Trophoblast cell (in vitro differentiated cells and primary cell): ENCODE measurements around the gene EVI5.

Experiments
- DNase-seq, 2 donors: peaks; one replicate each; pipeline ENCODE4 v3.0.0-alpha.2; 2016
- H2AFZ ChIP-seq: 2 replicates; pipeline ENCODE4 v1.6.1; 2013; ENCODE audit warnings: low read length, moderate library complexity, mild to moderate bottlenecking; ENCODE audit not compliant: insufficient read depth, poor library complexity
- H2AK5ac ChIP-seq: 2 replicates; pipeline ENCODE4 v1.6.1; 2013; ENCODE audit warnings: mild to moderate bottlenecking, low read length
- H2BK120ac ChIP-seq: 2 replicates; pipeline ENCODE4 v1.6.1; 2013; ENCODE audit warnings: low read length, mild to moderate bottlenecking, moderate library complexity; ENCODE audit not compliant: insufficient read depth, poor library complexity
- H2BK12ac ChIP-seq: 2 replicates; pipeline ENCODE4 v1.6.1; 2013; ENCODE audit warnings: mild to moderate bottlenecking, low read length, moderate library complexity
- H2BK5ac ChIP-seq: 2 replicates; pipeline ENCODE4 v1.6.1; 2013; ENCODE audit warnings: low read length, low read depth, moderate library complexity, mild to moderate bottlenecking; ENCODE audit not compliant: poor library complexity
- H3K14ac ChIP-seq: 2 replicates; pipeline ENCODE4 v1.6.1; 2013; ENCODE audit warnings: mild to moderate bottlenecking, low read length
- H3K18ac ChIP-seq: 2 replicates; pipeline ENCODE4 v1.6.1; 2013; ENCODE audit warnings: mild to moderate bottlenecking, low read length
- H3K23ac ChIP-seq: 2 replicates; pipeline ENCODE4 v1.6.1; 2013; ENCODE audit warnings: low read length
- H3K27ac ChIP-seq: 2 replicates; pipeline ENCODE4 v1.5.1; 2013; ENCODE audit warnings: low read depth, mild to moderate bottlenecking, inconsistent platforms, low read length, moderate library complexity
- H3K27me3 ChIP-seq: 2 replicates; pipeline ENCODE4 v1.6.1; 2013; ENCODE audit warnings: inconsistent platforms, mild to moderate bottlenecking, low read length, moderate library complexity; ENCODE audit not compliant: insufficient read depth
- H3K36me3 ChIP-seq, 2 experiments: 1 replicate in 1 of 2; 2 replicates in 1 of 2; pipeline ENCODE4 v1.6.1; 2013; ENCODE audit warnings: low read length in 2 of 2, mild to moderate bottlenecking in 2 of 2, moderate library complexity in 1 of 2; ENCODE audit not compliant: insufficient read depth in 2 of 2, control insufficient read depth in 1 of 2
- H3K4ac ChIP-seq: 2 replicates; pipeline ENCODE4 v1.6.1; 2013; ENCODE audit warnings: low read depth, mild to moderate bottlenecking, low read length, moderate library complexity
- H3K4me1 ChIP-seq, 2 experiments: 1 replicate in 1 of 2; 2 replicates in 1 of 2; pipeline ENCODE4 v1.6.1; 2013; ENCODE audit warnings: low read length in 2 of 2, mild to moderate bottlenecking in 2 of 2, moderate library complexity in 1 of 2; ENCODE audit not compliant: insufficient read depth in 2 of 2, control insufficient read depth in 1 of 2
- H3K4me2 ChIP-seq: 2 replicates; pipeline ENCODE4 v1.6.1; 2013; ENCODE audit warnings: inconsistent platforms, mild to moderate bottlenecking, low read length, moderate library complexity
- H3K4me3 ChIP-seq: 2 replicates; pipeline ENCODE4 v1.5.1; 2013; ENCODE audit warnings: mild to moderate bottlenecking, low read depth, low read length, inconsistent platforms
- H3K79me1 ChIP-seq: one replicate; pipeline ENCODE4 v1.6.1; 2013; ENCODE audit warnings: low read length
- H3K79me2 ChIP-seq: 2 replicates; pipeline ENCODE4 v1.6.1; 2013; ENCODE audit warnings: low read length, mild to moderate bottlenecking; ENCODE audit not compliant: control insufficient read depth, insufficient read depth, poor library complexity
- H3K9ac ChIP-seq: 2 replicates; pipeline ENCODE4 v1.6.1; 2013; ENCODE audit warnings: mild to moderate bottlenecking, low read length
- H3K9me3 ChIP-seq: 2 replicates; pipeline ENCODE4 v1.6.1; 2013; ENCODE audit warnings: low read depth, mild to moderate bottlenecking, control low read depth, inconsistent platforms, low read length; ENCODE audit not compliant: insufficient read depth
- H4K12ac ChIP-seq: 2 replicates; pipeline ENCODE4 v1.6.1; 2013; ENCODE audit warnings: low read depth, mild to moderate bottlenecking, low read length, moderate library complexity
- H4K8ac ChIP-seq: 2 replicates; pipeline ENCODE4 v1.6.1; 2013; ENCODE audit warnings: low read depth, mild to moderate bottlenecking, low read length, moderate library complexity
- H4K91ac ChIP-seq: one replicate; pipeline ENCODE4 v1.6.1; 2013; ENCODE audit warnings: low read depth, mild to moderate bottlenecking, low read length, moderate library complexity
- WGBS: extraction: QIAGEN DNeasy Blood & Tissue Kit; methylation state at CpG from one replicate; pipeline ENCODE4 v1.1.7; 2013; ENCODE audit warnings: missing lambda C conversion rate; ENCODE audit not compliant: insufficient read length, insufficient coverage; ENCODE audit errors: extremely low coverage; 5-methylcytosine and 5-hydroxymethylcytosine counted together

Gene EVI5

DNA sequence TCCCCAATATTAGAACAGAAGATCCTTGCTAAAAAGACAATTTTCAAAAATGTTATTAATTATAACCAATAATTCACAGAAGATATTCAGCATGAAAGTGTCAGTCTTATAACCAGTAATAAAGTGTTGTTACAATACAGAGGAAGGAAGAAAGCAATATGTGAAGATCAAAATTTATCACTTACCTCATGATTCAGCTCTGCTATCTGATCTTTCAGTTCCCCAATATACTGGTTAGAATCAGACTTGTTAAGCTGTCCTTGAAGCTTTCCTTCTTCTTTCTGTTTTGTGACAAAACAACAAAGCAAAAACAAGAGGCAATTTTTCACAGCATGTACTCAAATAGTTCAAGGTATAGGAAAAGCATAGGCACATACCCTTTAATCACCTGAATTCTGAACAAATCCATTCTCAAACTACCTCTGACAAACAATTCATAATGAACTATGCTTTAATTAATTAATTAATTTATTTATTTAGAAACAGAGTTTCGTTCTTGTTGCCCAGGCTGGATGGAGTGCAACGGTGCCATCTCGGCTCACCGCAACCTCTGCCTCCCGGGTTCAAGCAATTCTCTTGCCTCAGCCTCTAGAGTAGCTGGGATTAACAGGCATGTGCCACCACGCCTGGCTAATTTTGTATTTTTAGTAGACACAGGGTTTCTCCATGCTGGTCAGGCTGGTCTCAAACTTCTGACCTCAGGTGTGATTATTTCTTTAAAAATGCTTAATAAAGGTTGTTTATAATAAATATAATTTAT is 221.3 kb downstream of the EVI5 start:
- WGBS, result no CpG with 5 or more reads among the region's 6 CpGs

DNA sequence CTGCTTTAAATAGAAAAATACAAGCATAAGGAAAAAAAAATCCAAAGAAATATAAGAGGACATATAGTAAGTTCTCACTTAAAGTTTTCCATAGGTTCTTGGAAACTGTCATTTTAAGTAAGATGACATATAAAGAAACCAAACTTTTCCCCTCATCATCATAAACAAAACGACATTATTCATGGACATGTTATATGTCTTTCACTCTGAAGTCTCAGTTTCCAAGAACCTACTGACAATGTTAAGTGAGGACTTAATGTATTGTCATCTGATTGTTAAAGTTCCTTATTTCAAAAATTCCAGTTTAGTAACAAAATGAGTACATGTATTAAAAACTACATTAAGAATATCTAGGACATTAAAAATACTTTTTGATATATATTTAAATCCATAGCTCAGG is 228.6 kb downstream of the EVI5 start:
- Histone ChIP-seq H3K9me3 (no peaks in the 10 kb centered on the region), H3K9ac (no peak overlapping the region), H4K8ac (no peak overlapping the region), H2BK120ac (no peak overlapping the region), H3K4me3 (no peak overlapping the region), H3K27ac (no peak overlapping the region), H3K79me1 (no peaks in the 10 kb centered on the region), H3K23ac (no peak overlapping the region), H3K4me1 (no peaks in the 10 kb centered on the region), H3K27me3 (no peaks in the 10 kb centered on the region), H2BK12ac (no peak overlapping the region), H3K79me2 (no peaks in the 10 kb centered on the region), H3K18ac (no peak overlapping the region), H4K91ac (no peak overlapping the region), H2AK5ac (no peak overlapping the region), H4K12ac (no peak overlapping the region), H3K36me3 (no peaks in the 10 kb centered on the region), H3K4me2 (no peak overlapping the region), H3K4ac (no peak overlapping the region), H3K14ac (no peak overlapping the region), H2BK5ac (no peak overlapping the region), H2AFZ (no peak overlapping the region)
- no peak for DNase-seq
- WGBS, result no CpG with 5 or more reads among the region's 1 CpG

More for the DNA sequence above, 221.3 kb downstream of the EVI5 start:
- H4K12ac ChIP-seq, result no peak overlapping the region
- no peak overlapping the region for H2AFZ ChIP-seq
- peaks cover 0 to 3% of the 10 kb centered on the region in 2 experiments for H3K36me3 ChIP-seq
- H2AK5ac ChIP-seq, result no peak overlapping the region
- no peak overlapping the region for H4K8ac ChIP-seq
- DNase-seq, result no peak
- no peaks in the 10 kb centered on the region for H3K4me1 ChIP-seq
- no peaks in the 10 kb centered on the region for H3K79me2 ChIP-seq
- H3K14ac ChIP-seq, result no peak overlapping the region
- no peak overlapping the region for H3K18ac ChIP-seq
- no peak overlapping the region for H3K27ac ChIP-seq
- no peak overlapping the region for H2BK5ac ChIP-seq
- no peak overlapping the region for H3K4me3 ChIP-seq
- no peak overlapping the region for H3K4ac ChIP-seq
- no peak overlapping the region for H2BK12ac ChIP-seq
- H3K27me3 ChIP-seq, result no peaks in the 10 kb centered on the region
- no peak overlapping the region for H3K4me2 ChIP-seq
- H3K79me1 ChIP-seq, result no peaks in the 10 kb centered on the region
- H4K91ac ChIP-seq, result no peak overlapping the region
- no peaks in the 10 kb centered on the region for H3K9me3 ChIP-seq
- no peak overlapping the region for H2BK120ac ChIP-seq
- no peak overlapping the region for H3K23ac ChIP-seq
- no peak overlapping the region for H3K9ac ChIP-seq

DNA sequence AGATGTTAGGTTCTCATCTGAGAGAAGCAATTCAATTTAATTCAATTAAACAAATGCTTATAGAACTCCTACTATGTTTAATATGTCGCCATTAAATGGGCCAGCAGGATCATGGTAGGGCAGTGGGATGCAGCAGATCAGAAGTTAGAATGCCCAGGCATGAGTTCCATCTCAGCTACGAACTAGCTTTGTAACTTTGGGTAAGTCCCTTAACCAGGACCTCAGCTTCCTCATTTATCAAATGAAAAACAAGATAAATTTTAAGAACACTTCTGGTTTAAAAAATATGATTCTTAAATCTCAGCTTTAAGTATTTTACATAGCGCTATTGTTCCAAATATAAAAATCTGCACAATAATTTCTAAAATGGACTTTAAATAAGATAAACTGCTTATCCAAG is 230.7 kb downstream of the EVI5 start:
- no peak overlapping the region for H2BK5ac ChIP-seq
- no peaks in the 10 kb centered on the region for H3K4me1 ChIP-seq
- no peak overlapping the region for H3K4ac ChIP-seq
- H3K79me2 ChIP-seq, result no peaks in the 10 kb centered on the region
- H2BK120ac ChIP-seq, result no peak overlapping the region
- no CpG with 5 or more reads among the region's 3 CpGs for WGBS
- H2AK5ac ChIP-seq, result no peak overlapping the region
- H3K27ac ChIP-seq, result no peak overlapping the region
- no peak overlapping the region for H3K18ac ChIP-seq
- H4K91ac ChIP-seq, result no peak overlapping the region
- no peak for DNase-seq
- H3K27me3 ChIP-seq, result no peaks in the 10 kb centered on the region
- H3K23ac ChIP-seq, result no peak overlapping the region
- no peaks in the 10 kb centered on the region for H3K79me1 ChIP-seq
- no peak overlapping the region for H3K14ac ChIP-seq
- no peak overlapping the region for H4K8ac ChIP-seq
- no peaks in the 10 kb centered on the region for H3K36me3 ChIP-seq
- no peak overlapping the region for H3K9ac ChIP-seq
- no peak overlapping the region for H2BK12ac ChIP-seq
- H3K4me3 ChIP-seq, result no peak overlapping the region
- no peak overlapping the region for H2AFZ ChIP-seq
- H3K4me2 ChIP-seq, result no peak overlapping the region
- no peak overlapping the region for H4K12ac ChIP-seq
- no peaks in the 10 kb centered on the region for H3K9me3 ChIP-seq

DNA sequence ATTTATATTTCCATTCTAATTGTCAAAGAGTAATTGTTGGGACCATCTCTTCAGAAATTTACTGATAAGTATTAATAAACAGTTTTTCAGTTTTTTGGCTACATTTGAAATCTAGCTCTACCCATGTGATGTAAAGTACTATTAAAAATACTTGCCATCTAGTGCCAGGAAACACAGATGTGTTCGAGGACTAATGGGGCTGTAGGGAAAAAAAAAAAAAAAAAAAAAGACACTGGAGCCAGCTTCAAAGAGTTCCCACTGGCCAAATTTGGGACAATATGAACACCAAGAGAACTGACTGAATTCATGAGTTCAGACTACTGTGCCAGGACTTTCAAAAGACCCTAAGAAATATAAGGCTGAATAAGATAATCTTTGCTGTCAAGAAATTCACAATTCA is 233.0 kb downstream of the EVI5 start:
- WGBS, result no CpG with 5 or more reads among the region's 1 CpG
- Histone ChIP-seq H4K12ac (no peak overlapping the region), H3K18ac (no peak overlapping the region), H3K4me2 (no peak overlapping the region), H3K79me2 (no peaks in the 10 kb centered on the region), H2AFZ (no peak overlapping the region), H2BK12ac (no peak overlapping the region), H3K36me3 (no peaks in the 10 kb centered on the region), H3K79me1 (no peaks in the 10 kb centered on the region), H2BK5ac (no peak overlapping the region), H3K27ac (no peak overlapping the region), H3K9me3 (no peaks in the 10 kb centered on the region), H3K4ac (no peak overlapping the region), H3K14ac (no peak overlapping the region), H3K27me3 (no peaks in the 10 kb centered on the region), H4K8ac (no peak overlapping the region), H3K4me3 (no peak overlapping the region), H4K91ac (no peak overlapping the region), H3K23ac (no peak overlapping the region), H2AK5ac (no peak overlapping the region), H3K4me1 (no peaks in the 10 kb centered on the region), H2BK120ac (no peak overlapping the region), H3K9ac (no peak overlapping the region)
- DNase-seq, result no peak
